ENCODE data around the gene PKD1L1. TPM values are rescaled to one million over a fixed set of nuclear protein-coding genes. Genes with fewer than 3 reads are reported as not detected.
"Not testable (repeated sequence)": the region's sequence is repeated elsewhere in the genome, so short reads cannot be mapped to it uniquely, and the experiment has no call there.

The PKD1L1 gene
- total and polyA plus RNA-seq, 4 donors = 0.26 to 1.1 (median 0.55) TPM

GRCh38 chr7:47794016-47794415 is 154.2 kb downstream of the PKD1L1 start:
- no peak for TF ChIP-seq CTCF (IDR thresholded peaks at IDR 0.05; ENCODE audit: control extremely low read depth, extremely low read depth)
- WGBS, 2 donors = 70 to 72% methylated on average over 4 of the region's 4 CpGs
- Histone ChIP-seq H3K36me3 (ENCODE audit: control insufficient read depth in 4 of 4, insufficient read depth in 4 of 4, low read length in 4 of 4) (no peaks in the 10 kb centered on the region), H3K27ac (ENCODE audit: low read depth in 1 of 2, low read length in 1 of 2) (no peak overlapping the region), H3K9ac (ENCODE audit: insufficient read depth in 1 of 2, low read length in 2 of 2) (no peak overlapping the region), H3K4me3 (no peak overlapping the region), H3K4me1 (ENCODE audit: control insufficient read depth in 5 of 5, insufficient read depth in 5 of 5, low read length in 5 of 5) (no peaks in the 10 kb centered on the region), H3K9me3 (ENCODE audit: control insufficient read depth in 4 of 4, insufficient read depth in 3 of 4, low read length in 3 of 4) (no peaks in the 10 kb centered on the region), H3K27me3 (ENCODE audit: control insufficient read depth in 3 of 3, insufficient read depth in 3 of 3, low read length in 2 of 3) (no peaks in the 10 kb centered on the region)
- DNase-seq (no peak), ATAC-seq (ENCODE audit: insufficient read depth, low FRiP score) (no peak)

GRCh38 chr7:47793186-47793585 is 155.1 kb downstream of the PKD1L1 start:
- H3K9me3 ChIP-seq (ENCODE audit: control insufficient read depth in 4 of 4, insufficient read depth in 3 of 4, low read length in 3 of 4); H3K4me1 ChIP-seq (ENCODE audit: control insufficient read depth in 5 of 5, insufficient read depth in 5 of 5, low read length in 5 of 5); H3K36me3 ChIP-seq (ENCODE audit: control insufficient read depth in 4 of 4, insufficient read depth in 4 of 4, low read length in 4 of 4); DNase-seq; H3K4me3 ChIP-seq; H3K27ac ChIP-seq (ENCODE audit: low read depth in 1 of 2, low read length in 1 of 2); H3K27me3 ChIP-seq (ENCODE audit: control insufficient read depth in 3 of 3, insufficient read depth in 3 of 3, low read length in 2 of 3); H3K9ac ChIP-seq (ENCODE audit: insufficient read depth in 1 of 2, low read length in 2 of 2); ATAC-seq (ENCODE audit: insufficient read depth, low FRiP score): not testable (repeated sequence)
- 59 to 79% methylated on average over 5 of the region's 5 CpGs for WGBS, 2 donors

- TF ChIP-seq CTCF (IDR thresholded peaks at IDR 0.05; ENCODE audit: control extremely low read depth, extremely low read depth) = no peak
- H3K9ac ChIP-seq (ENCODE audit: insufficient read depth in 1 of 2, low read length in 2 of 2) = no peak overlapping the region
- H3K27me3 ChIP-seq (ENCODE audit: control insufficient read depth in 3 of 3, insufficient read depth in 3 of 3, low read length in 2 of 3) = no peaks in the 10 kb centered on the region
- H3K4me1 ChIP-seq (ENCODE audit: control insufficient read depth in 5 of 5, insufficient read depth in 5 of 5, low read length in 5 of 5) = no peaks in the 10 kb centered on the region
- ATAC-seq (ENCODE audit: insufficient read depth, low FRiP score) = peak; percentile 53
- WGBS, 2 donors = 55 to 60% methylated on average over 3 of the region's 3 CpGs
- H3K36me3 ChIP-seq (ENCODE audit: control insufficient read depth in 4 of 4, insufficient read depth in 4 of 4, low read length in 4 of 4) = no peaks in the 10 kb centered on the region
- DNase-seq = no peak
- H3K27ac ChIP-seq (ENCODE audit: low read depth in 1 of 2, low read length in 1 of 2) = no peak overlapping the region
- H3K9me3 ChIP-seq (ENCODE audit: control insufficient read depth in 4 of 4, insufficient read depth in 3 of 4, low read length in 3 of 4) = no peaks in the 10 kb centered on the region
- H3K4me3 ChIP-seq = no peak overlapping the region
These were observed 155.6 kb downstream of the PKD1L1 start for GRCh38 chr7:47792521-47793121.

- H3K36me3 ChIP-seq (ENCODE audit: control insufficient read depth in 4 of 4, insufficient read depth in 4 of 4, low read length in 4 of 4) = no peaks in the 10 kb centered on the region
- no peaks in the 10 kb centered on the region for H3K27me3 ChIP-seq (ENCODE audit: control insufficient read depth in 3 of 3, insufficient read depth in 3 of 3, low read length in 2 of 3)
- H3K27ac ChIP-seq (ENCODE audit: low read depth in 1 of 2, low read length in 1 of 2) = no peak overlapping the region
- WGBS, 2 donors = 83 to 85% methylated on average over 4 of the region's 4 CpGs
- ATAC-seq (ENCODE audit: insufficient read depth, low FRiP score) = no peak
- H3K4me1 ChIP-seq (ENCODE audit: control insufficient read depth in 5 of 5, insufficient read depth in 5 of 5, low read length in 5 of 5) = peaks cover 0 to 7% (median 0%) of the 10 kb centered on the region in 5 donors
- no peak for DNase-seq
- H3K9ac ChIP-seq (ENCODE audit: insufficient read depth in 1 of 2, low read length in 2 of 2) = no peak overlapping the region
- no peaks in the 10 kb centered on the region for H3K9me3 ChIP-seq (ENCODE audit: control insufficient read depth in 4 of 4, insufficient read depth in 3 of 4, low read length in 3 of 4)
- no peak for TF ChIP-seq CTCF (IDR thresholded peaks at IDR 0.05; ENCODE audit: control extremely low read depth, extremely low read depth)
- no peak overlapping the region for H3K4me3 ChIP-seq
These were observed 156.6 kb downstream of the PKD1L1 start for GRCh38 chr7:47791682-47792081.

All from lung (tissue), 12 donors.